CD4-positive, alpha-beta T cell (primary cell): ENCODE measurements around the gene RAB11FIP2. TPM values are rescaled to one million over a fixed set of nuclear protein-coding genes. Genes with fewer than 3 reads are reported as not detected.

Experiments
- ATAC-seq: fragments of 200-7000 bp; cut with Tn5 transposase; one replicate; pipeline ENCODE4 v1.10.0; 2022; ENCODE audit warnings: mild to moderate bottlenecking; ENCODE audit not compliant: poor library complexity
- CTCF ChIA-PET: fragments of 350-600 bp; sonication (Branson Sonifier 250); formaldehyde crosslinking; loops from one replicate; lab custom pipeline; 2021; ENCODE audit warnings: antibody characterized with exemption, inconsistent platforms; lab: Charles Lee
- POLR2A ChIA-PET: fragments of 350-600 bp; sonication (Branson Sonifier 250); formaldehyde crosslinking; loops from one replicate; lab custom pipeline; 2021; ENCODE audit warnings: antibody characterized with exemption, inconsistent platforms; lab: Charles Lee
- DNase-seq, 14 experiments: peaks; one replicate each; pipeline ENCODE4 v3.0.0-alpha.2; 2013 to 2020; ENCODE audit warnings: mixed read lengths in 2 of 14
- H3K27ac ChIP-seq, 2 donors: one replicate each; pipeline versions ENCODE4 v1.5.1 to v1.7.0; 2013; ENCODE audit warnings: low read length in 2 of 2, low read depth in 1 of 2, mild to moderate bottlenecking in 1 of 2
- H3K27me3 ChIP-seq, 2 experiments: 1 replicate in 1 of 2; 2 replicates in 1 of 2; pipeline versions ENCODE4 v1.6.1 to v1.7.0; 2013; ENCODE audit warnings: low read length in 2 of 2, control low read depth in 1 of 2, mild to moderate bottlenecking in 1 of 2, moderate library complexity in 1 of 2; ENCODE audit not compliant: insufficient read depth in 2 of 2, control insufficient read depth in 1 of 2
- H3K36me3 ChIP-seq: one replicate; pipeline ENCODE4 v1.6.1; 2013; ENCODE audit warnings: low read length, control low read depth; ENCODE audit not compliant: insufficient read depth
- H3K4me1 ChIP-seq: one replicate; pipeline ENCODE4 v1.6.1; 2013; ENCODE audit warnings: low read length, control low read depth; ENCODE audit not compliant: insufficient read depth
- H3K4me3 ChIP-seq: one replicate; pipeline ENCODE4 v1.5.1; 2013; ENCODE audit warnings: mild to moderate bottlenecking, low read length, moderate library complexity
- H3K9me3 ChIP-seq, 2 experiments: 1 replicate in 1 of 2; 2 replicates in 1 of 2; pipeline versions ENCODE4 v1.6.1 to v1.7.0; 2013; ENCODE audit warnings: low read length in 2 of 2, mild to moderate bottlenecking in 2 of 2, control low read depth in 1 of 2, moderate library complexity in 1 of 2; ENCODE audit not compliant: control insufficient read depth in 1 of 2, insufficient read depth in 1 of 2
- H3K27ac Mint-ChIP-seq: one replicate; pipeline ENCODE4 v1.8.0; 2020; ENCODE audit warnings: mixed read lengths
- H3K27me3 Mint-ChIP-seq: one replicate; pipeline ENCODE4 v1.8.0; 2021; ENCODE audit warnings: mixed read lengths
- H3K36me3 Mint-ChIP-seq: one replicate; pipeline ENCODE4 v1.8.0; 2021; ENCODE audit warnings: low read depth, mixed read lengths
- H3K4me1 Mint-ChIP-seq: one replicate; pipeline ENCODE4 v1.8.0; 2021; ENCODE audit warnings: low read depth, mixed read lengths
- H3K4me3 Mint-ChIP-seq: one replicate; pipeline ENCODE4 v1.8.0; 2020; ENCODE audit warnings: mild to moderate bottlenecking, mixed read lengths
- H3K9me3 Mint-ChIP-seq: one replicate; pipeline ENCODE4 v1.8.0; 2020; ENCODE audit warnings: mixed read lengths
- CTCF ChIP-seq: fragments of 200-600 bp; IDR thresholded peaks from one replicate; pipeline ENCODE4 v1.8.0; 2022; ENCODE audit warnings: antibody characterized with exemption, mild to moderate bottlenecking
- intact Hi-C, 2 experiments: fragments of 100-400 bp; cut with DNase I in 1 of 2; cut with micrococcal nuclease in 1 of 2; formaldehyde crosslinking; loops; one replicate each; pipeline versions ENCODE4 v1.15.1 to v1.9.0; 2023 to 2025; cut with DNase I, micrococcal nuclease
- total RNA-seq, 174 experiments: library from RNA in 2 of 174; stranded (reverse) in 2 of 174; gene quantifications; one replicate each; pipeline ENCODE4 v1.2.3 and lab custom pipeline; 2021 to 2026

RAB11FIP2 gene
- total RNA-seq, 2 experiments from 2014 or later = 35.6 to 37.7 TPM

GRCh38 chr10:118033905-118034304 is 12.8 kb downstream of the RAB11FIP2 start:
- H3K27ac Mint-ChIP-seq = no peak overlapping the region
- H3K36me3 Mint-ChIP-seq = peaks cover 37% of the 10 kb centered on the region
- H3K4me3 ChIP-seq = no peak overlapping the region
- TF ChIP-seq CTCF = no peak
- no peak overlapping the region for H3K4me3 Mint-ChIP-seq
- peaks cover 2% of the 10 kb centered on the region for H3K4me1 ChIP-seq
- ChIA-PET CTCF (no interaction called here), POLR2A (interaction anchor here (0.8 kb wide), 1 partner anchor 13 kb away, joined by 3 read pairs; the partner anchor contains the start of gene RAB11FIP2)
- peaks cover 7% of the 10 kb centered on the region for H3K36me3 ChIP-seq
- H3K27me3 Mint-ChIP-seq = no peaks in the 10 kb centered on the region
- ATAC-seq = no peak
- no peaks in the 10 kb centered on the region for H3K9me3 ChIP-seq
- H3K27ac ChIP-seq = no peak overlapping the region
- H3K9me3 Mint-ChIP-seq = no peaks in the 10 kb centered on the region
- intact Hi-C loops = no loop called here
- DNase-seq = no peak
- H3K27me3 ChIP-seq = no peaks in the 10 kb centered on the region
- peaks cover 51% of the 10 kb centered on the region for H3K4me1 Mint-ChIP-seq

- ChIA-PET CTCF (no interaction called here), POLR2A (no interaction called here)
Measured at GRCh38 chr10:118032564-118032963, 14.2 kb downstream of the RAB11FIP2 start.

GRCh38 chr10:118031351-118032075 is 15.2 kb downstream of the RAB11FIP2 start:
- Histone ChIP-seq H3K27ac (no peak overlapping the region), H3K4me3 (no peak overlapping the region), H3K9me3 (no peaks in the 10 kb centered on the region), H3K27me3 (no peaks in the 10 kb centered on the region), H3K4me1 (peaks cover 2% of the 10 kb centered on the region), H3K36me3 (peaks cover 7% of the 10 kb centered on the region)
- ChIA-PET POLR2A (no interaction called here), CTCF (no interaction called here)
- no peaks in the 10 kb centered on the region for H3K9me3 Mint-ChIP-seq
- TF ChIP-seq CTCF = no peak
- peaks cover 40% of the 10 kb centered on the region for H3K4me1 Mint-ChIP-seq
- H3K4me3 Mint-ChIP-seq = no peak overlapping the region
- DNase-seq (no peak), ATAC-seq (no peak)
- no peak overlapping the region for H3K27ac Mint-ChIP-seq
- intact Hi-C loops = no loop called here
- H3K36me3 Mint-ChIP-seq = peaks cover 35% of the 10 kb centered on the region
- H3K27me3 Mint-ChIP-seq = no peaks in the 10 kb centered on the region

More at GRCh38 chr10:118032564-118032963, 14.2 kb downstream of the RAB11FIP2 start:
- peaks cover 35% of the 10 kb centered on the region for H3K36me3 Mint-ChIP-seq
- Histone ChIP-seq H3K36me3 (peaks cover 7% of the 10 kb centered on the region), H3K27ac (no peak overlapping the region), H3K4me1 (peaks cover 2% of the 10 kb centered on the region), H3K27me3 (no peaks in the 10 kb centered on the region), H3K9me3 (no peaks in the 10 kb centered on the region), H3K4me3 (no peak overlapping the region)
- TF ChIP-seq CTCF = no peak
- H3K4me3 Mint-ChIP-seq = no peak overlapping the region
- intact Hi-C loops = no loop called here
- H3K27me3 Mint-ChIP-seq = no peaks in the 10 kb centered on the region
- no peaks in the 10 kb centered on the region for H3K9me3 Mint-ChIP-seq
- peaks cover 50% of the 10 kb centered on the region for H3K4me1 Mint-ChIP-seq
- DNase-seq = no peak
- no peak for ATAC-seq
- H3K27ac Mint-ChIP-seq = no peak overlapping the region
